NB4 (cell line): ENCODE results near the gene RBPMS2.

ENCODE experiments used
- CTCF ChIP-seq: IDR thresholded peaks from one replicate; pipeline ENCODE4 v1.5.1; 2012; ENCODE audit warnings: low read depth, low read length
- MAX ChIP-seq: IDR thresholded peaks from 2 replicates; pipeline ENCODE4 v1.6.1; 2011; ENCODE audit warnings: low read depth, low read length
- POLR2A ChIP-seq: IDR thresholded peaks from 2 replicates; pipeline ENCODE4 v1.6.1; 2011; ENCODE audit warnings: mild to moderate bottlenecking; ENCODE audit not compliant: insufficient read length; ENCODE audit errors: extremely low read depth

GRCh38 chr15:64716452-64716851 lies 58.9 kb downstream of the RBPMS2 start:
- TF ChIP-seq CTCF (no peak), MAX (no peak), POLR2A (no peak)
